ENCODE data around the gene USP8.
A peak's percentile ranks its signal among the peaks of the same experiment; 100 is the strongest.

Gene USP8

DNA sequence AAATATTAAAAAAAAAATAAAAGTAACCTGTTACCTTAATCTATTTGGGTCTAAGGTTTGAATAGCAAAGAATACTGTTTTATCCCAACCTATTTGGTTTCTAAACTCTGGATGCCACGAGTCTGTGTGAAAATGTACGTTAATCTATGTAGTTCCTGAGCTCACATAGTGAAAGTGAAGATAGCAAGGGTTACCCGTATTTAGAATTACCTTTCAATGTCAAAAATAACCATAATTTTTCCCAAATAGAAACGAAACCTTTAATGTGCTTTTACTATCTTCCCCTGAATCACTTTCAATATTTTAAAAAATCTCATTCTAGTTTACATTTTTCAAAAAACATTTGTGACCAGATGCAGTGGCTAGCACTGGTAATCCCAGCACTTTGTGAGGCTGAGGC, 128.0 kb downstream of the USP8 start:
- TF ChIP-seq MAX (IDR thresholded peaks at IDR 0.05; ENCODE audit: low read depth, low read length) (no peak), MYC (IDR thresholded peaks at IDR 0.05; ENCODE audit: low read depth, low read length) (no peak), POLR2A (IDR thresholded peaks at IDR 0.05; ENCODE audit: extremely low read depth, insufficient read length) (no peak), CTCF (IDR thresholded peaks at IDR 0.05; ENCODE audit: low read depth, low read length) (no peak)
- H3K4me3 ChIP-seq (ENCODE audit: low read depth, low read length), result no peak overlapping the region
- DNase-seq (ENCODE audit: low read depth), result no peak

DNA sequence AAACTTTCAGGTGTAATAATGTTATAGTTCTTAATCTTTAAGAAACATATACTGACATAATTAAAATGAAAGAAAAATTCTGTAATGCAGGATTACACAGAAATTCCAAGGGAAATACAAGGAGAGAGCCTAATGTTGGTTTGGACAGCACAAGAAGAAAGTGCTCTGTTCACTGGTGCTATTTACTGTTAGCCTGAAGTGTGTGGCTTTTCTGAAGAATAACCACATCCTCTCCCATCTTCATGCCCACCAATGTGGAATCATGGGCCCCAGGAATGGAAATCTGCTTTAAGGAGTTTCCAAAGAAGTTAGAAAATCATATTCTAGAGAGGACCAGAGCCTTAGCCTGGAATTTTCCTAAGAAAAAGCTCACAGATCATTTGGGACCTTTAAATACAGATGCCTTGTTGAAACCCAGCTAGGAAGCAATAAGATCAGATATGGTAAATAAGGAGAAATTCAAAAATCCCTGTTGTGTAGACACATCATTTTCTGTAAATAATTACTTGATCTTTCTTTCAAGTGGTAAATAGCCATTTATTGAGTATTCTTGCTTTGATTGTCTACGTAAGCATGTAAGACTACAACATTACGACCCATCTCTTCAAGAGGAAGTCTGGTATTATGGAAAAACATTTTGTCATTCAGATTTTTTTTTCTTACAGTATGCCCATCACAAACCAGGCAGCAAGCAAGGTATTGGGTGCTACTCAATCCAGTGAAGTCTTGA, 132.6 kb downstream of the USP8 start:
- DNase-seq (ENCODE audit: low read depth), result no peak
- no peak for TF ChIP-seq POLR2A (IDR thresholded peaks at IDR 0.05; ENCODE audit: extremely low read depth, insufficient read length)
- no peak for TF ChIP-seq CTCF (IDR thresholded peaks at IDR 0.05; ENCODE audit: low read depth, low read length)
- no peak for TF ChIP-seq MYC (IDR thresholded peaks at IDR 0.05; ENCODE audit: low read depth, low read length)
- no peak for TF ChIP-seq MAX (IDR thresholded peaks at IDR 0.05; ENCODE audit: low read depth, low read length)
- H3K4me3 ChIP-seq (ENCODE audit: low read depth, low read length), result no peak overlapping the region

DNA sequence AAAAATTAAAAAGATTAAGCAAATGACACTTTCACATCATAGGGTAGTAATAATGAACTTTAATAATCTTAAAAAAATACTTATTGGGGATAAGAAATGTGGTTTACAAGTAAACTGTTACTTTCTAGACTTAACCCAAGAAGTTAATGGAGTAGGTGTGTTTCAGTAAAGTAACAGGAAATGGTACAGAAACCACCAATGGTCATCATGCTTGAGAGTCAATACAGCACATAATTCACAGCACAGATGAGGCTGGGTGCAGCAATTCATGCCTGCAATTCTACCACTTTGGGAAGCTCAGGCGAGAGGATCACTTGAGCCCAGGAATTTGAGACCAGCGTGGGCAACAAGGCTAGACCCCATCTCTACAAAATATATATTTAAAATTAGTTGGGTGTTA, 133.8 kb downstream of the USP8 start:
- no peak overlapping the region for H3K4me3 ChIP-seq (ENCODE audit: low read depth, low read length)
- DNase-seq (ENCODE audit: low read depth), result no peak
- TF ChIP-seq MAX (IDR thresholded peaks at IDR 0.05; ENCODE audit: low read depth, low read length) (no peak), CTCF (IDR thresholded peaks at IDR 0.05; ENCODE audit: low read depth, low read length) (no peak), POLR2A (IDR thresholded peaks at IDR 0.05; ENCODE audit: extremely low read depth, insufficient read length) (no peak), MYC (IDR thresholded peaks at IDR 0.05; ENCODE audit: low read depth, low read length) (no peak)

GRCh38 chr15:50562735-50563640, 138.8 kb downstream of the USP8 start:
- TF ChIP-seq POLR2A (IDR thresholded peaks at IDR 0.05; ENCODE audit: extremely low read depth, insufficient read length) (no peak), MAX (IDR thresholded peaks at IDR 0.05; ENCODE audit: low read depth, low read length) (no peak)
- no peak overlapping the region for H3K4me3 ChIP-seq (ENCODE audit: low read depth, low read length)
- peak; percentile 8 for DNase-seq (ENCODE audit: low read depth)

GRCh38 chr15:50563756-50564155, 139.6 kb downstream of the USP8 start:
- no peak for DNase-seq (ENCODE audit: low read depth)
- TF ChIP-seq MAX (IDR thresholded peaks at IDR 0.05; ENCODE audit: low read depth, low read length) (no peak), CTCF (IDR thresholded peaks at IDR 0.05; ENCODE audit: low read depth, low read length) (no peak), MYC (IDR thresholded peaks at IDR 0.05; ENCODE audit: low read depth, low read length) (no peak), POLR2A (IDR thresholded peaks at IDR 0.05; ENCODE audit: extremely low read depth, insufficient read length) (no peak)
- no peak overlapping the region for H3K4me3 ChIP-seq (ENCODE audit: low read depth, low read length)
